Upper lobe of left lung (tissue), 4 donors: ENCODE data around the gene EGFL7.

ENCODE experiments used
- POLR2A ChIP-seq, 4 donors: fragments of 450-650 bp; IDR thresholded peaks; one replicate each; pipeline ENCODE4 v1.5.1; 2016 to 2017; ENCODE audit warnings: antibody characterized with exemption in 4 of 4, mild to moderate bottlenecking in 2 of 4
- POLR2AphosphoS5 ChIP-seq, 2 donors: sonication (generic); formaldehyde crosslinking; IDR thresholded peaks; one replicate each; pipeline ENCODE4 v1.5.1; 2017; ENCODE audit warnings: antibody characterized with exemption in 2 of 2
- TF ChIP-seq, protein P1 (sequence below), 6 experiments: fragments of 450-650 bp in 4 of 6; fragments of 200-600 bp in 2 of 6; sonication (generic) in 2 of 6; IDR thresholded peaks; one replicate each; pipeline ENCODE4 v1.5.1; 2016 to 2019; ENCODE audit warnings: antibody characterized with exemption in 6 of 6

- TF ChIP-seq, protein P1, sequence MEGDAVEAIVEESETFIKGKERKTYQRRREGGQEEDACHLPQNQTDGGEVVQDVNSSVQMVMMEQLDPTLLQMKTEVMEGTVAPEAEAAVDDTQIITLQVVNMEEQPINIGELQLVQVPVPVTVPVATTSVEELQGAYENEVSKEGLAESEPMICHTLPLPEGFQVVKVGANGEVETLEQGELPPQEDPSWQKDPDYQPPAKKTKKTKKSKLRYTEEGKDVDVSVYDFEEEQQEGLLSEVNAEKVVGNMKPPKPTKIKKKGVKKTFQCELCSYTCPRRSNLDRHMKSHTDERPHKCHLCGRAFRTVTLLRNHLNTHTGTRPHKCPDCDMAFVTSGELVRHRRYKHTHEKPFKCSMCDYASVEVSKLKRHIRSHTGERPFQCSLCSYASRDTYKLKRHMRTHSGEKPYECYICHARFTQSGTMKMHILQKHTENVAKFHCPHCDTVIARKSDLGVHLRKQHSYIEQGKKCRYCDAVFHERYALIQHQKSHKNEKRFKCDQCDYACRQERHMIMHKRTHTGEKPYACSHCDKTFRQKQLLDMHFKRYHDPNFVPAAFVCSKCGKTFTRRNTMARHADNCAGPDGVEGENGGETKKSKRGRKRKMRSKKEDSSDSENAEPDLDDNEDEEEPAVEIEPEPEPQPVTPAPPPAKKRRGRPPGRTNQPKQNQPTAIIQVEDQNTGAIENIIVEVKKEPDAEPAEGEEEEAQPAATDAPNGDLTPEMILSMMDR (IDR thresholded peaks at IDR 0.05), result no peak
- TF ChIP-seq POLR2AphosphoS5 (IDR thresholded peaks at IDR 0.05) (no peak), POLR2A (IDR thresholded peaks at IDR 0.05) (no peak)
These were observed 42.8 kb downstream of the EGFL7 start for GRCh38 chr9:136705564-136705963.
